Endothelial cell of umbilical vein (primary cell): ENCODE data around the gene ZNF324. TPM values are rescaled to one million over a fixed set of nuclear protein-coding genes. Genes with fewer than 3 reads are reported as not detected.

Experiments used
- BruUV-seq: library from RNA; stranded (reverse); fragments of 400-500 nt; replicated peaks from 2 replicates; lab custom pipeline; 2021; lab: Mats Ljungman, UMichigan
- CTCF ChIA-PET: fragments of 300-600, 350-600 bp; sonication (Branson Sonifier 250); formaldehyde crosslinking; loops from one replicate; lab custom pipeline; 2021; ENCODE audit warnings: antibody characterized with exemption, inconsistent platforms; lab: Charles Lee
- POLR2A ChIA-PET: fragments of 300-600, 350-600 bp; sonication (Branson Sonifier 250); formaldehyde crosslinking; loops from one replicate; lab custom pipeline; 2021; ENCODE audit warnings: antibody characterized with exemption, inconsistent platforms; lab: Charles Lee
- DNase-seq: peaks from one replicate; pipeline ENCODE4 v3.0.0-alpha.2; 2011; ENCODE audit warnings: low read depth, low spot score
- FAIRE-seq: peaks from 2 replicates; lab custom pipeline; 2011; peaks lifted over from hg19 to GRCh38; lab: Jason Lieb, UNC
- H2AFZ ChIP-seq: 2 replicates; pipeline ENCODE4 v1.6.0; 2012; ENCODE audit warnings: low read depth, low read length, control low read depth, inconsistent platforms
- H3K27ac ChIP-seq: 2 replicates; pipeline ENCODE4 v1.5.1; 2011; ENCODE audit warnings: low read depth, mild to moderate bottlenecking, control low read depth, low read length, moderate library complexity; ENCODE audit not compliant: insufficient read depth
- H3K27me3 ChIP-seq, 2 experiments: 2 replicates each; pipeline versions ENCODE4 v1.6.0 to v1.6.1; 2011; ENCODE audit warnings: low read length in 2 of 2, mixed read lengths in 1 of 2; ENCODE audit not compliant: control insufficient read depth in 2 of 2, insufficient read depth in 2 of 2
- H3K36me3 ChIP-seq, 2 experiments: 2 replicates in 1 of 2; 3 replicates in 1 of 2; pipeline ENCODE4 v1.5.1; 2011; ENCODE audit warnings: low read length in 2 of 2, mild to moderate bottlenecking in 1 of 2, moderate library complexity in 1 of 2; ENCODE audit not compliant: control insufficient read depth in 2 of 2, insufficient read depth in 2 of 2; ENCODE audit errors: extremely low read depth in 1 of 2
- H3K4me1 ChIP-seq: 3 replicates; pipeline ENCODE4 v1.5.1; 2011; ENCODE audit warnings: mild to moderate bottlenecking, low read length; ENCODE audit not compliant: control insufficient read depth, insufficient read depth; ENCODE audit errors: extremely low read depth
- H3K4me2 ChIP-seq: 2 replicates; pipeline ENCODE4 v1.6.1; 2011; ENCODE audit warnings: low read length, control low read depth, mixed read lengths; ENCODE audit not compliant: insufficient read depth
- H3K4me3 ChIP-seq, 3 experiments: fragments of 200-600 bp in 1 of 3; sonication (generic), shearing (Covaris generic) in 1 of 3; replicated peaks in 1 of 3; 2 replicates each; pipeline ENCODE4 v1.5.1; 2011 to 2016; ENCODE audit warnings: control low read depth in 3 of 3, low read length in 3 of 3, mild to moderate bottlenecking in 2 of 3, inconsistent platforms in 1 of 3, low read depth in 1 of 3, moderate library complexity in 1 of 3; ENCODE audit not compliant: insufficient read depth in 1 of 3
- H3K79me2 ChIP-seq: 2 replicates; pipeline ENCODE4 v1.6.0; 2012; ENCODE audit warnings: low read length, inconsistent platforms; ENCODE audit not compliant: control insufficient read depth, insufficient read depth
- H3K9ac ChIP-seq: replicated peaks from 2 replicates; pipeline ENCODE3; 2011; ENCODE audit warnings: low read length, control low read depth; ENCODE audit not compliant: insufficient read depth; ENCODE audit errors: extremely low read depth
- H3K9me1 ChIP-seq: replicated peaks from 3 replicates; pipeline ENCODE4 v1.6.0; 2011; ENCODE audit warnings: mild to moderate bottlenecking, low read length; ENCODE audit not compliant: control insufficient read depth, insufficient read depth; ENCODE audit errors: extremely low read depth
- H3K9me3 ChIP-seq: replicated peaks from 2 replicates; pipeline ENCODE4 v1.5.1; 2012; ENCODE audit warnings: low read length, inconsistent platforms; ENCODE audit not compliant: control insufficient read depth, insufficient read depth
- H4K20me1 ChIP-seq: replicated peaks from 2 replicates; pipeline ENCODE3; 2011; ENCODE audit warnings: mild to moderate bottlenecking, low read length; ENCODE audit not compliant: control insufficient read depth, insufficient read depth; ENCODE audit errors: extremely low read depth
- CTCF ChIP-seq, 2 donors: IDR thresholded peaks; 1 replicate in 1 of 2; 2 replicates in 1 of 2; pipeline ENCODE4 v1.5.1; 2011; ENCODE audit warnings: low read length in 2 of 2, mild to moderate bottlenecking in 2 of 2, moderate library complexity in 2 of 2, control low read depth in 1 of 2, inconsistent platforms in 1 of 2, low read depth in 1 of 2; ENCODE audit not compliant: insufficient read depth in 1 of 2; ENCODE audit errors: extremely low read depth in 1 of 2
- EZH2 ChIP-seq: IDR thresholded peaks from 2 replicates; pipeline ENCODE4 v1.6.1; 2012; ENCODE audit warnings: borderline replicate concordance, low read depth, mild to moderate bottlenecking, moderate library complexity, low read length, inconsistent platforms; ENCODE audit not compliant: severe bottlenecking
- FOS ChIP-seq: IDR thresholded peaks from 2 replicates; pipeline ENCODE4 v1.6.1; 2011; ENCODE audit warnings: mild to moderate bottlenecking, low read length, moderate library complexity, borderline replicate concordance; ENCODE audit not compliant: insufficient read depth
- GATA2 ChIP-seq: IDR thresholded peaks from 2 replicates; pipeline ENCODE4 v1.7.0; 2011; ENCODE audit warnings: low read depth, mild to moderate bottlenecking, moderate library complexity, mixed read lengths, low read length; ENCODE audit not compliant: insufficient read length, insufficient read depth
- JUN ChIP-seq: IDR thresholded peaks from 2 replicates; pipeline ENCODE4 v1.6.1; 2011; ENCODE audit warnings: borderline replicate concordance, low read depth; ENCODE audit not compliant: insufficient read length, insufficient read depth
- MAX ChIP-seq: IDR thresholded peaks from 2 replicates; pipeline ENCODE4 v1.6.1; 2011; ENCODE audit not compliant: insufficient read depth, insufficient read length
- MYC ChIP-seq: IDR thresholded peaks from one replicate; pipeline ENCODE4 v1.6.1; 2011; ENCODE audit warnings: mild to moderate bottlenecking, low read depth, low read length
- POLR2A ChIP-seq: IDR thresholded peaks from 2 replicates; pipeline ENCODE4 v1.6.1; 2012; ENCODE audit warnings: low read depth, mild to moderate bottlenecking, control low read depth, low read length
- POLR2AphosphoS5 ChIP-seq: IDR thresholded peaks from 2 replicates; pipeline ENCODE4 v1.6.1; 2012; ENCODE audit warnings: low read depth, mild to moderate bottlenecking, control low read depth, low read length, moderate library complexity; ENCODE audit not compliant: insufficient read depth
- dilution Hi-C: fragments of 300-500 bp; cut with MboI; formaldehyde crosslinking; loops from one replicate; pipeline ENCODE4 v1.15.0; 2019; ENCODE audit warnings: low sequenced_read_pairs; ENCODE audit not compliant: extremely low pct_ligation_motif_present
- intact Hi-C: fragments of 100-400 bp; cut with micrococcal nuclease; formaldehyde crosslinking; loops from one replicate; pipeline ENCODE4 v1.10.0; 2022
- polyA plus RNA-seq, 4 experiments: library from polyadenylated mRNA; depleted of rRNA in 3 of 4; stranded (reverse) in 3 of 4; unstranded in 1 of 4; fragments of >200 nt; gene quantifications; 2 replicates each; pipeline versions ENCODE4 v1.2.1 to v1.2.3, GENCODE V29; 2011 to 2012; ENCODE audit warnings: missing spikeins in 1 of 4
- total RNA-seq: library from RNA; stranded (reverse); gene quantifications from 2 replicates; pipeline ENCODE4 v1.2.3, GENCODE V29; 2021

The ZNF324 gene
- total and polyA plus RNA-seq, 2 donors (not counting 3 experiments of a cell fraction or from before 2014, with no cell fraction given) = 6.4 to 8.7 TPM

DNA sequence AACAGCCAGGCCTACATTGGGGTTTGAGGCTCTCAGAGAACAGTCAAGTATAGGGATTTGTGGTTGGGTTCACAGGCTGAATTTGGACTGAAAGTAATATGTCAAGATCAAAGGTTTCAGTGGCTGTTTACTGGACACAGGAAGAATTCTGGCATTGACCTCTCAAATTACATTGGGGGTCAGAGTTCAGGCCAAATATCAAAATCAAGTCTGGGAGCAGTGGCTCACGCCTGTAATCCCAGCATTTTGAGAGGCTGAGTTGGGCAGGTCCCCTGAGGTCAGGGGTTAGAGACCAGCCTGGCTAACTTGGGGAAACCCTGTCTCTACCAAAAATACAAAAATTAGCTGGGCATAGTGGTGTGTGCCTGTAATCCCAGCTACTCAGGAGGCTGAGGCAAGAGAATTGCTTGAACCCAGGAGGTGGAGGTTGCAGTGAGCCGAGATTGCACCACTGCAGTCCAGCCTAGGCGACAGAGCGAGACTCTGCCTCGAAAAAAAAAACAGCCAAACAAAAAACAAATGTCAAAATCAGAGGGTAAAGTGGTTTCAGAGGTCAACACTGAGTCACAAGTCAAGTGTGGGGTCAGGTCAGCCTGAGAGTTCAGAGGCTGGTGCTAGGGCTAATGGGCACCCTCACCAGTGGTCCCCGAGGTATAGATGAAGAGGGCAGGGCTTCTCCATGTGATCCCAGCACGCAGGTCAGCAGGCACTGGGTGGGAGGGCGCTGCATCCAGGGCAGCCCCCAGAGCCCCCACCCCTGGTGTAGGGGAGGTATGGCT, 43.4 kb downstream of the ZNF324 start:
- Histone ChIP-seq H3K27ac (no peak overlapping the region), H2AFZ (no peak overlapping the region), H3K36me3 (no peaks in the 10 kb centered on the region), H3K4me1 (peaks cover 3% of the 10 kb centered on the region), H3K27me3 (no peaks in the 10 kb centered on the region), H3K4me2 (no peak overlapping the region), H3K9me1 (no peaks in the 10 kb centered on the region), H3K9ac (no peak overlapping the region), H3K4me3 (no peak overlapping the region), H4K20me1 (no peaks in the 10 kb centered on the region), H3K9me3 (no peaks in the 10 kb centered on the region), H3K79me2 (peaks cover 6% of the 10 kb centered on the region)
- no peak for FAIRE-seq
- DNase-seq = no peak
- no TSS peak for BruUV-seq
- intact Hi-C loops (no loop called here), dilution Hi-C loops (no loop called here)
- TF ChIP-seq CTCF (IDR thresholded peaks at IDR 0.05; ENCODE audit: extremely low read depth in 1 of 2, insufficient read depth in 1 of 2, low read depth in 1 of 2, low read length in 2 of 2) = no peak
- no peak for TF ChIP-seq POLR2A
- CTCF ChIA-PET = interaction anchor here (2.1 kb wide), 1 partner anchor 9 kb away, joined by 6 read pairs; the partner anchor contains the start of gene ZBTB45
- POLR2A ChIA-PET = no interaction called here

DNA sequence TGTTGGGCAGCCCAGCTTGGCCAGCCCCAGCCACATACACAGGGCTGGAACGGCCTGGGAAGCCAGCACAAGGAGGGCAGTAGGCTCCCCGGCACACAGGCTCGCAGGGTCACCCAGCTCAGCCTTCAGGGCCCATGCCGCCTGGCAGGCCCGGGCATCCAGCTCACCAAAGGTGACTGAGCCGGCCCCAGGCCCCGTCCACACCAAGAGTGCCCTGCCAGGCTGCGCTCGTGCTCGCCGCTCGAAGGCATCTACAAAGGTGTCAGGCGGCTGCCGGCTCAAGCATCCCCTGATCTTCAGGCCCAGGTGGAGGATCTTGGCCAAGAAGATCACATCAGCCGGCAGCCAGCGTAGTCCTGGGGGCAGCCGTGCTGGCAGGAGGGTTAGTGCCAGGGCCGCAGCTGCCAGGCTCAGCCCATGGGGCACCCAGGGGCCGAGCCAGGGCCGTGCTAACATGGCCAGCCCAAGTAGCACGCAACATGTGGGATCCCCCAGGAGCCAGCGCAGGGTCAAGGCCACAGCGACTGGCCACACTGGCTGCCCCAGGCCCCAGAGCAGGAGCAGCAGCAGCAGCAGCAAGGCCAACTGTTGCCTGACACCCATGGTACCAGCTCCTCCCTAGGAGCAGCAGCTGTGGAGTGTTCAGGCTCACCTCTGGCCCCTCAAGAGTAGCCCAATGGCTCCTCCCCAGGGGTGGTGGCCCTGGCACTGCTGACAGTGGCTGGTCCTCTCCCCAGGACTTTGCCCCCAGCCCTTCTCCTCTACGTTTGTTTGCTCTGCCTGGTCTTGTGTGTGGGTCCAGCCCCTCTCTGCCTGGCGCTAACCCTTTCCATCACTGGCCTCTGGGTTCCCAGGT, 44.7 kb downstream of the ZNF324 start, which contains the start of gene SLC27A5:
SLC27A5 (minus strand) TSS at position 640 of the 856 bp plus-strand sequence; CDS start at position 603, 37 bp downstream.
- Histone ChIP-seq H3K9me1 (no peaks in the 10 kb centered on the region), H3K4me2 (no peak within 1 kb of the TSS), H3K27me3 (no peaks in the 10 kb centered on the region), H4K20me1 (no peaks in the 10 kb centered on the region), H3K79me2 (peaks cover 12% of the 10 kb centered on the region), H3K4me3 (no peak within 1 kb of the TSS), H2AFZ (no peak within 1 kb of the TSS), H3K27ac (no peak within 1 kb of the TSS), H3K9ac (no peak within 1 kb of the TSS), H3K9me3 (no peaks in the 10 kb centered on the region), H3K36me3 (peaks cover 0 to 5% of the 10 kb centered on the region in 2 experiments), H3K4me1 (peaks cover 3% of the 10 kb centered on the region)
- ChIA-PET CTCF (interaction anchor here (2.1 kb wide), 1 partner anchor 8 kb away, joined by 6 read pairs; the partner anchor contains the start of gene ZBTB45), POLR2A (no interaction called here)
- TF ChIP-seq MAX (no peak), POLR2A (no peak), MYC (no peak), POLR2AphosphoS5 (no peak), GATA2 (no peak), CTCF (IDR thresholded peaks at IDR 0.05; ENCODE audit: extremely low read depth in 1 of 2, insufficient read depth in 1 of 2, low read depth in 1 of 2, low read length in 2 of 2) (no peak), JUN (no peak), EZH2 (no peak), FOS (no peak)
- dilution Hi-C loops (no loop called here), intact Hi-C loops (no loop called here)
- FAIRE-seq (no peak), DNase-seq (no peak)
- BruUV-seq = no TSS peak
